Measurements from ENCODE around the gene PTPRM. TPM values are rescaled to one million over a fixed set of nuclear protein-coding genes. Genes with fewer than 3 reads are reported as not detected.

PTPRM gene
- total and polyA plus RNA-seq, 4 donors: 9.2 to 23.0 (median 12.7) TPM

GRCh38 chr18:8011906-8012305, 444.8 kb downstream of the PTPRM start (continued):
- TF ChIP-seq REST (IDR thresholded peaks at IDR 0.05): no peak

GRCh38 chr18:8018701-8019331, 451.7 kb downstream of the PTPRM start:
- H3K27ac ChIP-seq (ENCODE audit: low read depth in 1 of 2, low read length in 2 of 2): no peak overlapping the region
- H3K4me1 ChIP-seq (ENCODE audit: control insufficient read depth in 4 of 4, insufficient read depth in 4 of 4, low read length in 3 of 4): no peaks in the 10 kb centered on the region
- DNase-seq (ENCODE audit: low spot score): no peak
- no peaks in the 10 kb centered on the region for H3K36me3 ChIP-seq (ENCODE audit: control insufficient read depth in 4 of 4, insufficient read depth in 3 of 4, low read depth in 1 of 4, low read length in 3 of 4)
- H3K27me3 ChIP-seq (ENCODE audit: control insufficient read depth in 4 of 4, insufficient read depth in 4 of 4, low read length in 3 of 4): no peaks in the 10 kb centered on the region
- 93% methylated on average over 6 of the region's 6 CpGs for WGBS
- no peak for TF ChIP-seq ZBTB33 (IDR thresholded peaks at IDR 0.05)
- TF ChIP-seq ATF3 (IDR thresholded peaks at IDR 0.05): no peak
- no peak for TF ChIP-seq RAD21 (IDR thresholded peaks at IDR 0.05)
- no peak for TF ChIP-seq SP1 (IDR thresholded peaks at IDR 0.05)
- no peak for TF ChIP-seq YY1 (IDR thresholded peaks at IDR 0.05)
- TF ChIP-seq GABPA (IDR thresholded peaks at IDR 0.05 in 1 of 2, conservative IDR thresholded peaks at IDR 0.05 in 1 of 2): no peak
- no peak for TF ChIP-seq HNF4G (IDR thresholded peaks at IDR 0.05)
- TF ChIP-seq FOXA2 (IDR thresholded peaks at IDR 0.05): no peak
- no peak for TF ChIP-seq CTCF (IDR thresholded peaks at IDR 0.05; ENCODE audit: low read depth, low read length, missing input control)
- no peak for TF ChIP-seq EGR1 (IDR thresholded peaks at IDR 0.05; ENCODE audit: low read depth in 2 of 2)
- no peak for TF ChIP-seq TAF1 (conservative IDR thresholded peaks at IDR 0.05)
- no peak for TF ChIP-seq FOXA1 (IDR thresholded peaks at IDR 0.05)
- TF ChIP-seq RXRA (IDR thresholded peaks at IDR 0.05): no peak
- TF ChIP-seq REST (IDR thresholded peaks at IDR 0.05): no peak
- TF ChIP-seq NR2F2 (IDR thresholded peaks at IDR 0.05): no peak
- TF ChIP-seq MAX (IDR thresholded peaks at IDR 0.05): no peak
- no peak for TF ChIP-seq HNF4A (conservative IDR thresholded peaks at IDR 0.05)
- no peak for TF ChIP-seq JUND (IDR thresholded peaks at IDR 0.05)
- H3K9me3 ChIP-seq (ENCODE audit: control insufficient read depth in 4 of 4, low read length in 3 of 4): no peaks in the 10 kb centered on the region
- H3K9ac ChIP-seq (ENCODE audit: low read depth in 1 of 2, low read length in 2 of 2): no peak overlapping the region
- H3K4me3 ChIP-seq (ENCODE audit: low read depth in 1 of 3, low read length in 3 of 3): no peak overlapping the region
